ENCODE measurements around the gene INPP5J.
"Not testable (repeated sequence)": the region's sequence is repeated elsewhere in the genome, so short reads cannot be mapped to it uniquely, and the experiment has no call there.

Gene INPP5J

GRCh38 chr22:31150615-31151014 is 27.8 kb downstream of the INPP5J start:
- no peak for DNase-seq (ENCODE audit: low spot score)

- DNase-seq (ENCODE audit: low spot score), result no peak
Observed at GRCh38 chr22:31151872-31152271, 29.1 kb downstream of the INPP5J start.

GRCh38 chr22:31153357-31153756 is 30.6 kb downstream of the INPP5J start:
- no peak for DNase-seq (ENCODE audit: low spot score)

GRCh38 chr22:31154975-31155374 is 32.2 kb downstream of the INPP5J start:
- DNase-seq (ENCODE audit: low spot score), result no peak

- DNase-seq (ENCODE audit: low spot score), result no peak
Observed at GRCh38 chr22:31155422-31155821, 32.7 kb downstream of the INPP5J start.

- no peak for DNase-seq (ENCODE audit: low spot score)
Observed at GRCh38 chr22:31160328-31160978, 37.7 kb downstream of the INPP5J start.

- no peak for DNase-seq (ENCODE audit: low spot score)
Observed at GRCh38 chr22:31161386-31161785, 38.6 kb downstream of the INPP5J start.

GRCh38 chr22:31162015-31162765 is 39.4 kb downstream of the INPP5J start:
- no peak for DNase-seq (ENCODE audit: low spot score)

- no peak for DNase-seq (ENCODE audit: low spot score)
Observed at GRCh38 chr22:31170971-31171370, 48.2 kb downstream of the INPP5J start.

GRCh38 chr22:31171734-31172133 is 49.0 kb downstream of the INPP5J start:
- DNase-seq (ENCODE audit: low spot score), result not testable (repeated sequence)

- no peak for DNase-seq (ENCODE audit: low spot score)
Observed at GRCh38 chr22:31173386-31174145, 50.8 kb downstream of the INPP5J start.

- no peak for DNase-seq (ENCODE audit: low spot score)
Observed at GRCh38 chr22:31176923-31177322, 54.2 kb downstream of the INPP5J start.

- no peak for DNase-seq (ENCODE audit: low spot score)
Observed at GRCh38 chr22:31177420-31178162, 54.8 kb downstream of the INPP5J start.

GRCh38 chr22:31178859-31179258 is 56.1 kb downstream of the INPP5J start:
- no peak for DNase-seq (ENCODE audit: low spot score)

- peak; percentile 72 for DNase-seq (ENCODE audit: low spot score)
Observed at GRCh38 chr22:31179345-31179744, 56.6 kb downstream of the INPP5J start.

- no peak for DNase-seq (ENCODE audit: low spot score)
Observed at GRCh38 chr22:31184015-31184414, 61.2 kb downstream of the INPP5J start.

Data from LoVo (cell line).